Kidney (tissue), 14 donors: Measurements from ENCODE around the gene CCT2. TPM values are rescaled to one million over a fixed set of nuclear protein-coding genes. Genes with fewer than 3 reads are reported as not detected.

Experiments used
- DNase-seq, 5 donors: peaks; one replicate each; pipeline ENCODE4 v3.0.0-alpha.2; 2013 to 2020
- FAIRE-seq: peaks from 2 replicates; lab custom pipeline; 2012; peaks lifted over from hg19 to GRCh38; lab: Jason Lieb, UNC
- H3K27ac ChIP-seq, 2 donors: one replicate each; pipeline ENCODE4 v1.7.0; 2013; ENCODE audit warnings: low read depth in 2 of 2, low read length in 2 of 2, inconsistent platforms in 1 of 2
- H3K27me3 ChIP-seq: one replicate; pipeline ENCODE4 v1.7.1; 2013; ENCODE audit warnings: low read length, inconsistent platforms; ENCODE audit not compliant: control insufficient read depth, insufficient read depth
- H3K36me3 ChIP-seq, 3 donors: one replicate each; pipeline versions ENCODE4 v1.7.0 to v1.7.1; 2013; ENCODE audit warnings: low read length in 3 of 3, control low read depth in 1 of 3, inconsistent platforms in 1 of 3; ENCODE audit not compliant: insufficient read depth in 3 of 3, control insufficient read depth in 2 of 3
- H3K4me1 ChIP-seq, 3 donors: one replicate each; pipeline versions ENCODE4 v1.7.0 to v1.7.1; 2013; ENCODE audit warnings: low read length in 3 of 3, inconsistent platforms in 1 of 3, low read depth in 1 of 3; ENCODE audit not compliant: control insufficient read depth in 2 of 3, insufficient read depth in 2 of 3
- H3K4me3 ChIP-seq, 3 donors: one replicate each; pipeline versions ENCODE4 v1.7.0 to v1.8.1; 2013; ENCODE audit warnings: low read length in 3 of 3, control low read depth in 1 of 3, inconsistent platforms in 1 of 3
- H3K9ac ChIP-seq, 3 donors: one replicate each; pipeline versions ENCODE4 v1.7.0 to v1.7.1; 2013; ENCODE audit warnings: low read length in 3 of 3, control low read depth in 1 of 3, inconsistent platforms in 1 of 3
- H3K9me3 ChIP-seq, 3 donors: one replicate each; pipeline versions ENCODE4 v1.7.0 to v1.7.1; 2013; ENCODE audit warnings: low read length in 3 of 3, control low read depth in 1 of 3, inconsistent platforms in 1 of 3; ENCODE audit not compliant: control insufficient read depth in 2 of 3, insufficient read depth in 1 of 3
- intact Hi-C: fragments of 100-400 bp; cut with DNase I; formaldehyde crosslinking; loops from one replicate; pipeline ENCODE4 v1.11.1; 2022
- polyA plus RNA-seq: library from polyadenylated mRNA; stranded (reverse); fragments of 350-450 nt; fragmentation: Illumina TruSeq; extraction: RNeasy Lipid Tissue Mini Kit (QIAGEN cat#74804); gene quantifications from one replicate; pipeline ENCODE4 v1.2.3, GENCODE V29; 2014; ENCODE audit warnings: low read depth, low replicate concordance; ENCODE audit not compliant: insufficient read depth
- total RNA-seq: library from RNA; stranded (reverse); fragmentation: NEBNext Ultra II Directional; extraction: Animal tissue kit (Norgen Biotek cat#: 25700); gene quantifications from one replicate; pipeline ENCODE4 v1.2.1, GENCODE V29; 2021
- TF ChIP-seq, protein P1 (sequence below): IDR thresholded peaks from 3 replicates; pipeline ENCODE4 v1.5.1; 2012; ENCODE audit warnings: mild to moderate bottlenecking, moderate library complexity, borderline replicate concordance; ENCODE audit not compliant: insufficient read depth; ENCODE audit errors: extremely low read depth
- donor health status: control.
- donor health status: control.
- donor health status: control.
- donor health status: control.
- donor health status: control.
- donor health status: DM: yes; HTN: yes; CAD: no.
- donor health status: Normal renal cell carcinoma (clear cell type).

The CCT2 gene
- total and polyA plus RNA-seq, 2 donors from 2014 or later = 117 to 125 TPM

DNA sequence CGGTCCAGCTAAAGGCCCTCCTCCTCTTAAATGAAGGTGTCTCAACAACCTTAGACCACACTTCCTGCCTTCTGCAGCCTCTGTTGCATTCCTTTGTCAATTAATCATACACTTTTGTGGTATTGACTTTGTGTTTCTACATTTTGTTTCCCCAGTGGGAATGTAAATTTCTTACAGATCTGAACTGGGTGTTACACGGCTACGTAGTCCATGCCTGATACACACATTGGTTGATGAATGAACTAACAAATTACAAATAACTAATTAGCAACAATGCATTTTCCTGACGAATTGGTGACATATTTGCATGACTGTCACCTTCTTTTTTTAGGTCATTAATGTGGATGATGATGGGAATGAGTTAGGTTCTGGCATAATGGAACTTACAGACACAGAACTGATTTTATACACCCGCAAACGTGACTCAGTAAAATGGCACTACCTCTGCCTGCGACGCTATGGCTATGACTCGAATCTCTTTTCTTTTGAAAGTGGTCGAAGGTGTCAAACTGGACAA lies 15.2 kb upstream of the CCT2 start:
- FAIRE-seq = no peak
- H3K36me3 ChIP-seq = peaks cover 13 to 21% (median 15%) of the 10 kb centered on the region in 3 donors
- no peaks in the 10 kb centered on the region for H3K4me1 ChIP-seq
- intact Hi-C loops = no loop called here
- H3K27ac ChIP-seq = no peak overlapping the region
- H3K9me3 ChIP-seq = no peaks in the 10 kb centered on the region
- TF ChIP-seq, protein P1, sequence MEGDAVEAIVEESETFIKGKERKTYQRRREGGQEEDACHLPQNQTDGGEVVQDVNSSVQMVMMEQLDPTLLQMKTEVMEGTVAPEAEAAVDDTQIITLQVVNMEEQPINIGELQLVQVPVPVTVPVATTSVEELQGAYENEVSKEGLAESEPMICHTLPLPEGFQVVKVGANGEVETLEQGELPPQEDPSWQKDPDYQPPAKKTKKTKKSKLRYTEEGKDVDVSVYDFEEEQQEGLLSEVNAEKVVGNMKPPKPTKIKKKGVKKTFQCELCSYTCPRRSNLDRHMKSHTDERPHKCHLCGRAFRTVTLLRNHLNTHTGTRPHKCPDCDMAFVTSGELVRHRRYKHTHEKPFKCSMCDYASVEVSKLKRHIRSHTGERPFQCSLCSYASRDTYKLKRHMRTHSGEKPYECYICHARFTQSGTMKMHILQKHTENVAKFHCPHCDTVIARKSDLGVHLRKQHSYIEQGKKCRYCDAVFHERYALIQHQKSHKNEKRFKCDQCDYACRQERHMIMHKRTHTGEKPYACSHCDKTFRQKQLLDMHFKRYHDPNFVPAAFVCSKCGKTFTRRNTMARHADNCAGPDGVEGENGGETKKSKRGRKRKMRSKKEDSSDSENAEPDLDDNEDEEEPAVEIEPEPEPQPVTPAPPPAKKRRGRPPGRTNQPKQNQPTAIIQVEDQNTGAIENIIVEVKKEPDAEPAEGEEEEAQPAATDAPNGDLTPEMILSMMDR = no peak
- H3K27me3 ChIP-seq = no peaks in the 10 kb centered on the region
- no peak overlapping the region for H3K4me3 ChIP-seq
- DNase-seq = no peak
- H3K9ac ChIP-seq = no peak overlapping the region

DNA sequence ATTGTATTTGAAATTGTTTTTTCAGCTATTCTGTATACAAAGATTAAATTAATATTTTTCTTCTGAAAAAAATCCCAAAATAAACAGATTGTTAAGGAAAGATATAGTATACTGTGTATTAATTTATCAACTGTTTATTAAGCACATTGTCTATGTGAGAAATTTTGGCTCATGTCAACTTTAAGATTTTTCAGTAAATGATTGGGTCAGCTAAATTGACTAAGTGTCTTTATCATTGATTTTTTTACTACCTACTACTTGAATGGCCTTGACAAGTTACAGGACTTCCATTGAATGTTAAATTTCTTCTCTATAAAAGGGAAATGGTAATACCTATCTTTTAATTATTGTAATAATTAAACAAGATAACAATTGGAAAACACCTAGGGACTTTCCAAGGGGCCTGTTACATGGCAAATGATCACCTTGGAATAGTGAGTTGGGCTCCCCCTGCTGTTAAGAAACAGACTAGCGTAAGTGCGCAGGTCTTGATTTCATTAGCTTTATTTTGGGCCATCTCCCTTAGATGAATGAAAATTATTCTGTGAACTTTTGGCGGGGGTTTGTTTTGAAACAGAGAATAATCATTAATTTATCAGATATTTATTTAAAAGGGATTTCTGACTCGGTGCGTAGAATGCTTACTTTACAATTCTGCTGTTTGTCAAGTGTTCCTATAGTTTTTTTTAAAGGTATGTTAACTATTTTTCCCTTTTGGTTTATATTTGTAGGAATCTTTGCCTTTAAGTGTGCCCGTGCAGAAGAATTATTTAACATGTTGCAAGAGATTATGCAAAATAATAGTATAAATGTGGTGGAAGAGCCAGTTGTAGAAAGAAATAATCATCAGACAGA lies 14.5 kb upstream of the CCT2 start:
- FAIRE-seq (peak; percentile 73), DNase-seq (peak in 3 of 5 donors; percentile 41 to 79 (median 65))
- Histone ChIP-seq H3K4me1 (no peaks in the 10 kb centered on the region), H3K9ac (no peak overlapping the region), H3K4me3 (no peak overlapping the region), H3K9me3 (no peaks in the 10 kb centered on the region), H3K27ac (no peak overlapping the region), H3K36me3 (peaks cover 17 to 26% (median 19%) of the 10 kb centered on the region in 3 donors), H3K27me3 (no peaks in the 10 kb centered on the region)
- intact Hi-C loops = no loop called here
- TF ChIP-seq, protein P1 = peak; percentile 72

DNA sequence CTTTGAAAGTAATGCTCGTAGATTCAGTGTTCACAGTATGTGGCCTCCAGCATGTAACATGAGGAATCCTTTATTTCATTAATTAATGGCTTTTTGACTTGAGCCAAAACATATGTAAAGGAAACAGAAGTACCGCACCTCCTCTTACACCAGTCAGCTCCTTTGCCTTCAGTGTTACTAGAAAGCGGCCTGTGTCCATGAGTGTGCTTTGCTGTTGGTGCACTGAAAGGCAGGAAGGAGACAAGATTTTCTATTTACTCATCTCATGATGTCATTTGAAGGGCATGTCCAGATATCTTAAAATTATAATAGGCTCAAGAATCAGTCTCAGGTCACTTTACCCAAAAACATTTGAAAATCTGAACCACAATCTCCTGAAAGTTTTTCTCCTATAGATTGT lies 9.9 kb upstream of the CCT2 start:
- Histone ChIP-seq H3K9me3 (no peaks in the 10 kb centered on the region), H3K36me3 (peaks cover 15 to 20% (median 18%) of the 10 kb centered on the region in 3 donors), H3K4me3 (no peak overlapping the region), H3K4me1 (no peaks in the 10 kb centered on the region), H3K27me3 (no peaks in the 10 kb centered on the region), H3K27ac (no peak overlapping the region), H3K9ac (no peak overlapping the region)
- TF ChIP-seq, protein P1 = no peak
- FAIRE-seq (no peak), DNase-seq (no peak)
- intact Hi-C loops = no loop called here
